ENCODE data around the gene MRPS6. TPM values are rescaled to one million over a fixed set of nuclear protein-coding genes. Genes with fewer than 3 reads are reported as not detected.

Gene MRPS6
- total RNA-seq, 1 experiment from 2014 or later = 32.8 TPM

- Histone ChIP-seq H3K27ac (ENCODE audit: low read length) (no peak overlapping the region), H3K9me3 (ENCODE audit: low read length) (no peaks in the 10 kb centered on the region), H3K9ac (ENCODE audit: low read length) (no peak overlapping the region), H3K79me2 (ENCODE audit: low read length) (peaks cover 96% of the 10 kb centered on the region), H3K36me3 (ENCODE audit: low read depth, low read length) (peaks cover 43% of the 10 kb centered on the region), H3K4me2 (ENCODE audit: low read length) (peak overlapping the region; percentile 50), H3F3A (ENCODE audit: low read length, unreplicated experiment) (no peaks in the 10 kb centered on the region), H2AFZ (ENCODE audit: low read length) (no peak overlapping the region), H3K9me2 (replicated peaks; ENCODE audit: low read length) (no peaks in the 10 kb centered on the region), H3K4me3 (ENCODE audit: low read length) (0 out of 2 replicates have a peak overlapping the region, but pooled peaks have one; percentile 11), H3K27me3 (ENCODE audit: low read length) (no peaks in the 10 kb centered on the region), H3K4me1 (ENCODE audit: insufficient read depth, low read length) (peaks cover 53% of the 10 kb centered on the region), H4K20me1 (ENCODE audit: low read length) (peaks cover 58% of the 10 kb centered on the region)
- intact Hi-C loops (cut with micrococcal nuclease) = no loop called here
- ATAC-seq (no peak), DNase-seq (peak; percentile 25)
- BruUV-seq (replicated peaks) = no TSS peak
- CTCF ChIA-PET = no interaction called here
- TF ChIP-seq EZH2 (IDR thresholded peaks at IDR 0.05; ENCODE audit: low read length, unreplicated experiment) (no peak), EZH2phosphoT487 (IDR thresholded peaks at IDR 0.05; ENCODE audit: borderline replicate concordance, low read length) (no peak), CTCF (conservative IDR thresholded peaks at IDR 0.05; ENCODE audit: low read depth, low read length) (no peak)
- POLR2A ChIA-PET (ENCODE audit: unreplicated experiment) = interaction anchor here (0.6 kb wide), 1 partner anchor 25 kb away, joined by 6 read pairs; no protein-coding TSS in a partner anchor
These were observed 5.5 kb downstream of the MRPS6 start for GRCh38 chr21:34078915-34079314.

- H2AFZ ChIP-seq (ENCODE audit: low read length) = no peak overlapping the region
- ATAC-seq = peak; percentile 40; the same call in 1 of the 2 replicates
- no peaks in the 10 kb centered on the region for H3F3A ChIP-seq (ENCODE audit: low read length, unreplicated experiment)
- peaks cover 97% of the 10 kb centered on the region for H3K79me2 ChIP-seq (ENCODE audit: low read length)
- H3K36me3 ChIP-seq (ENCODE audit: low read depth, low read length) = peaks cover 50% of the 10 kb centered on the region
- H3K27me3 ChIP-seq (ENCODE audit: low read length) = no peaks in the 10 kb centered on the region
- H3K4me1 ChIP-seq (ENCODE audit: insufficient read depth, low read length) = peaks cover 44% of the 10 kb centered on the region
- intact Hi-C loops (cut with micrococcal nuclease) = loop anchor here (5.0 kb wide), 1 partner anchor 127 kb away; no protein-coding TSS in a partner anchor
- no peak overlapping the region for H3K9ac ChIP-seq (ENCODE audit: low read length)
- no peaks in the 10 kb centered on the region for H3K9me3 ChIP-seq (ENCODE audit: low read length)
- ChIA-PET POLR2A (ENCODE audit: unreplicated experiment) (interaction anchor here (0.8 kb wide), 1 partner anchor 133 kb away, joined by 5 read pairs; no protein-coding TSS in a partner anchor), CTCF (no interaction called here)
- no peak overlapping the region for H3K4me3 ChIP-seq (ENCODE audit: low read length)
- H3K27ac ChIP-seq (ENCODE audit: low read length) = no peak overlapping the region
- peak; percentile 34 for DNase-seq
- no TSS peak for BruUV-seq (replicated peaks)
- peaks cover 41% of the 10 kb centered on the region for H4K20me1 ChIP-seq (ENCODE audit: low read length)
- no peak for TF ChIP-seq CTCF (conservative IDR thresholded peaks at IDR 0.05; ENCODE audit: low read depth, low read length)
- TF ChIP-seq EZH2phosphoT487 (IDR thresholded peaks at IDR 0.05; ENCODE audit: borderline replicate concordance, low read length) = no peak
- TF ChIP-seq EZH2 (IDR thresholded peaks at IDR 0.05; ENCODE audit: low read length, unreplicated experiment) = no peak
- no peak overlapping the region for H3K4me2 ChIP-seq (ENCODE audit: low read length)
- H3K9me2 ChIP-seq (replicated peaks; ENCODE audit: low read length) = no peaks in the 10 kb centered on the region
These were observed 7.3 kb downstream of the MRPS6 start for GRCh38 chr21:34080710-34081109.

GRCh38 chr21:34082769-34083168 lies 9.4 kb downstream of the MRPS6 start:
- Histone ChIP-seq H3K27ac (ENCODE audit: low read length) (no peak overlapping the region), H3K9ac (ENCODE audit: low read length) (no peak overlapping the region), H3K4me2 (ENCODE audit: low read length) (no peak overlapping the region), H2AFZ (ENCODE audit: low read length) (no peak overlapping the region), H3K27me3 (ENCODE audit: low read length) (no peaks in the 10 kb centered on the region), H3K9me3 (ENCODE audit: low read length) (no peaks in the 10 kb centered on the region), H3K4me1 (ENCODE audit: insufficient read depth, low read length) (peaks cover 24% of the 10 kb centered on the region), H3K79me2 (ENCODE audit: low read length) (peaks cover 97% of the 10 kb centered on the region), H3K36me3 (ENCODE audit: low read depth, low read length) (peaks cover 51% of the 10 kb centered on the region), H3K4me3 (ENCODE audit: low read length) (no peak overlapping the region), H4K20me1 (ENCODE audit: low read length) (peaks cover 34% of the 10 kb centered on the region; the same call in 1 of the 2 replicates), H3F3A (ENCODE audit: low read length, unreplicated experiment) (no peaks in the 10 kb centered on the region), H3K9me2 (replicated peaks; ENCODE audit: low read length) (no peaks in the 10 kb centered on the region)
- BruUV-seq (replicated peaks) = no TSS peak
- intact Hi-C loops (cut with micrococcal nuclease) = loop anchor here (5.0 kb wide), 1 partner anchor 125 kb away; no protein-coding TSS in a partner anchor
- TF ChIP-seq EZH2 (IDR thresholded peaks at IDR 0.05; ENCODE audit: low read length, unreplicated experiment) = no peak
- TF ChIP-seq CTCF (conservative IDR thresholded peaks at IDR 0.05; ENCODE audit: low read depth, low read length) = no peak
- CTCF ChIA-PET = no interaction called here
- ATAC-seq (no peak), DNase-seq (no peak)
- POLR2A ChIA-PET (ENCODE audit: unreplicated experiment) = no interaction called here

Data from PC-3 (cell line).